Fibroblast of lung (primary cell): ENCODE results near the gene EPHB2.

ENCODE experiments used
- CTCF ChIP-seq, 2 donors: IDR thresholded peaks in 1 of 2; conservative IDR thresholded peaks in 1 of 2; 1 replicate in 1 of 2; 2 replicates in 1 of 2; pipeline ENCODE4 v1.5.1; 2011 to 2012; ENCODE audit warnings: low read length in 2 of 2, control low read depth in 1 of 2, inconsistent platforms in 1 of 2, low read depth in 1 of 2, mild to moderate bottlenecking in 1 of 2
- EZH2 ChIP-seq: IDR thresholded peaks from 2 replicates; pipeline ENCODE4 v1.5.1; 2012; ENCODE audit warnings: low read length, control low read depth, mild to moderate bottlenecking; ENCODE audit errors: missing control alignments

GRCh38 chr1:22841142-22841541 lies 130.5 kb downstream of the EPHB2 start:
- TF ChIP-seq CTCF (conservative IDR thresholded peaks at IDR 0.05 in 1 of 2, IDR thresholded peaks at IDR 0.05 in 1 of 2; ENCODE audit: low read depth in 1 of 2, low read length in 2 of 2) = no peak
- no peak for TF ChIP-seq EZH2
